ENCODE results near the gene TNFRSF25. TPM values are rescaled to one million over a fixed set of nuclear protein-coding genes. Genes with fewer than 3 reads are reported as not detected.

TNFRSF25 gene
- total and polyA plus RNA-seq, 2 experiments from 2014 or later, result 13.6 to 25.3 TPM

- TF ChIP-seq CTCF (conservative IDR thresholded peaks at IDR 0.05; ENCODE audit: low read depth in 2 of 2) (no peak), ZNF331 (CRISPR knock-in tag; IDR thresholded peaks at IDR 0.05; ENCODE audit: low read depth) (no peak), CREB1 (CRISPR knock-in tag; IDR thresholded peaks at IDR 0.05; ENCODE audit: low read depth) (no peak), EZH2phosphoT487 (IDR thresholded peaks at IDR 0.05; ENCODE audit: unreplicated experiment) (no peak), EZH2 (IDR thresholded peaks at IDR 0.05; ENCODE audit: low read depth, unreplicated experiment) (no peak), JUNB (IDR thresholded peaks at IDR 0.05; ENCODE audit: unreplicated experiment) (no peak), POLR2AphosphoS5 (IDR thresholded peaks at IDR 0.05; ENCODE audit: low read depth) (no peak), ETS1 (IDR thresholded peaks at IDR 0.05) (no peak), REST (IDR thresholded peaks at IDR 0.05; ENCODE audit: unreplicated experiment) (no peak), ZNF114 (CRISPR knock-in tag; IDR thresholded peaks at IDR 0.05) (no peak)
These were observed 44.7 kb downstream of the TNFRSF25 start (continued) for GRCh38 chr1:6421266-6421665.

- H3K9me3 Mint-ChIP-seq, result no peaks in the 10 kb centered on the region
- DNase-seq (ENCODE audit: low spot score) (peak; percentile 54), ATAC-seq (peak; percentile 10)
- peaks cover 22% of the 10 kb centered on the region for H3F3A ChIP-seq (replicated peaks; ENCODE audit: low read depth)
- no peaks in the 10 kb centered on the region for H3K36me3 ChIP-seq (ENCODE audit: insufficient read depth)
- H3K4me3 ChIP-seq, result peak overlapping the region; percentile 65
- H3K27ac ChIP-seq (ENCODE audit: low read depth), result no peak overlapping the region
- H3K4me3 Mint-ChIP-seq, result peak overlapping the region; percentile 55; the same call in 2 of the 3 replicates
- no peaks in the 10 kb centered on the region for H3K79me2 ChIP-seq (replicated peaks; ENCODE audit: insufficient read depth)
- H2AFZ ChIP-seq, result peak overlapping the region; percentile 83
- peaks cover 90% of the 10 kb centered on the region for H3K27me3 Mint-ChIP-seq (ENCODE audit: insufficient read depth, low read depth, poor library complexity)
- H3K36me3 Mint-ChIP-seq (ENCODE audit: low read depth), result no peaks in the 10 kb centered on the region
- H3K27ac Mint-ChIP-seq, result no peak overlapping the region
- H3K4me1 ChIP-seq (ENCODE audit: insufficient read depth), result peaks cover 8% of the 10 kb centered on the region; the same call in 1 of the 2 replicates
- peaks cover 8% of the 10 kb centered on the region; the same call in 1 of the 2 replicates for H4K20me1 ChIP-seq (replicated peaks; ENCODE audit: insufficient read depth)
- TF ChIP-seq EZH2 (IDR thresholded peaks at IDR 0.05; ENCODE audit: low read depth, unreplicated experiment) (peak; percentile 1), ZNF114 (CRISPR knock-in tag; IDR thresholded peaks at IDR 0.05) (no peak), REST (IDR thresholded peaks at IDR 0.05; ENCODE audit: unreplicated experiment) (peak; percentile 54)
- H3K27me3 ChIP-seq (ENCODE audit: insufficient read depth), result peaks cover 100% of the 10 kb centered on the region
- no peaks in the 10 kb centered on the region for H3K9me2 ChIP-seq (ENCODE audit: insufficient read depth)
- peaks cover 7% of the 10 kb centered on the region; the same call in 2 of the 3 replicates for H3K4me1 Mint-ChIP-seq
- H3K4me2 ChIP-seq, result peak overlapping the region; percentile 85
These were observed 45.4 kb downstream of the TNFRSF25 start for GRCh38 chr1:6420454-6421042.

Data from GM23338 (cell line).